ENCODE measurements around the gene NACA2.

DNA sequence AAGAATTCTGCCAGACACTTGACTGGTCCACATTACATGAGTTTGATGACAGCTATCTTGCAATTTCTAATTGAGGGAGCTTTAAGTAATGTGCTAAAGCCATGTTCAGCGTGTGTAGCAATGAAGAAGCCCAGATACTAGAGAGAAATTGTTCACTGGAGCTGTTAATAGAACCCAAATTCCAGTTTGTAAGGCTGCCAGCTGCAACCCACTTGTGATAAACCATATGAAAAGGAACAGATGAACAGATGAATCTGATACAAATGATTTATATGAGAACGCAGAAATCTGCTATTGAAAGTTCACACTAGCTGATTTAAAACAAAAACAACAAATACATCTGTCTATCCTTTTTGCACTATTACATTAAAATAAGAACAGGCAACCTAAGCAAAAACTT lies 6.2 kb downstream of the NACA2 start:
- no peak for TF ChIP-seq EZH2phosphoT487 (IDR thresholded peaks at IDR 0.05; ENCODE audit: borderline replicate concordance)
- TF ChIP-seq EZH2 (IDR thresholded peaks at IDR 0.05): no peak
